Effector CD4-positive, alpha-beta T cell (primary cell): ENCODE results near the gene KDM4C.

Experiments
- DNase-seq: peaks from one replicate; pipeline ENCODE4 v3.0.0-alpha.2; 2020

KDM4C gene

DNA sequence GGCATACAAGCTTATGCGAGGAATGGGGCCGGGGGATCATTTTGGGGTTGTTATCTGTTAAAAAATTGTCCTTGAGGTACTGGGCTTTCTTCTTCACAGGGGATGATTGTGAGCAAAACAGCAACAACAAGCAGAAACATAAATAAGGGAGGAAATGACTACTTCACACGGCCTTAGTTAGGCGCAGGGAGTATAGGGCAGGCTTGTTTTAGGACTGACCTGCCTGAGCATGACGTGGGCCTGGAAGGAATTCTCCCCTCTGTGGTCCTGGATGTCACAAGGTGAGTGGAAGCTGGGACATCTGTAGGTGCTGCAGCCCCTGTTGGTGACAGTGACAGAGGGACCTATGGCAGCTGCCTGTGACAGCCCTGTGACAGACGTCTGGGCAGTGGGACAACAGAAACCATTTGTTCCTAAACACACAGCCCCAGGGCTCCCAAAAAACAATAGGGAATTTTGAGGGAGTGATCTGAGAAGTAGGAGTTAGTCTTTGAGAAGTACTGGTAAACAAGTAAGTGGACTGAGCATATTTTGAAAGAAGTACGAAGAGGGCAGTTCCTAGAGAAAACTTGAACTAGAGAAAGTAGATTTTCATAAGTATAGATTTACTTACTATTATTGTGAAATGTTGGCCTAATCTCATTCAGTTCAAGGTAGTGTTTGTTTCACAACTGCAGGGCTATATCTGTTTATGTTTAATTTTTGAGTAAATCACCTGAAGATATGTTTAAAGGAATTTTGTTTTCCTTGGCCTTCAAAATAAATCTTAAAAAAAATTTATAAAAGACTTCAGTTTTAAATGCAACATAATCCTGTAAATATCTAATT lies 113.1 kb downstream of the KDM4C start:
- DNase-seq = no peak

DNA sequence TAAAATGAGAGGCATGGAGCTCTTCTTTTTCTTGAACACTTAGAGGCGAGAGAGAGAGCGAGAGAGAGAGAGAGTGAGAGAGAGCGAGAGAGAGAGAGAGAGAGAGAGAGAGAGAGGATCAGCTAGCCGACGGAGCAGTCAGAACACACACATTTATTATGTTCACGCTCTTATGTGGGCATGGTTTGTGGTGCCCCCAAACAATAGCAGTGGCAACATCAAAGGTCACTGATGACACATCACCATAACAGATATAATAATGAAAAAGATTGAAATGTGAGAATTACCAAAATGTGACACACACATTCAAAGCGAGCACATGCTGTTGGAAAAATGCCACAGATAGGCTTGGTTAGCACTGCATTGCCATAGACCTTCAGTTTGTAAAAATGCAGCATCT lies 116.1 kb downstream of the KDM4C start:
- DNase-seq = no peak

DNA sequence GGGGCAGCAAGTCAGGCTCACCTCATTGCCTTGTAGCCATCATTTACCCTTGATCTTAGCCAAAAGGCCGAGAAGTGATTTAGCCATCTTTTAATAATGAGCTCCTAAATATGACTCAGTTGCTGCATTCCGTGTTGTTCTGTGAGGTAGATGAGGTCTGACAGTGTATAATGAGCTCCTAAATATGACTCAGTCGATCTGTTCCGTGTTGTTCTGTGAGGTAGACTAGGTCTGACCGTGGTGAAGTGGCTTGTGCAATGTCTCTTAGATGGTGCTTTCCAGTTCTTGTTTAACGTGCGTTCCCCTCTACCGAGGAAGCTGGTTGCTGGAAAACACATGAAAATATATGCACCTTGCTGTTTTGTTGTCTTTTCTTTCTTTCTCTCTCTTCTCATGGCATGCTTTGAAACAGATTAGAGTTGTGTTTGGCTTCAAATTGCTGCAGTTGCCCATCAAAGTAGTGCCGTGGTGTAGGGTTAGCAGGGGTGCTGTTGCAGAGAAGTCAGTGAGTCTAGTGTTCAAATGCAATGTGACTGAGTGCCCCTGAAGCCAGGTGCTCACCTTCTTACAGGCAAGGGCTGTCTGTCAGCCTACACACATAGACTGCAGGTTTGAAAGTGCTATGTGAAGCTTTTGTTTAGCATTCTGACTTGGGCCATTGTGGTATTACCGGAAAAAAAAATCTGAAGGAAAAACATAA lies 118.6 kb downstream of the KDM4C start:
- DNase-seq = no peak

DNA sequence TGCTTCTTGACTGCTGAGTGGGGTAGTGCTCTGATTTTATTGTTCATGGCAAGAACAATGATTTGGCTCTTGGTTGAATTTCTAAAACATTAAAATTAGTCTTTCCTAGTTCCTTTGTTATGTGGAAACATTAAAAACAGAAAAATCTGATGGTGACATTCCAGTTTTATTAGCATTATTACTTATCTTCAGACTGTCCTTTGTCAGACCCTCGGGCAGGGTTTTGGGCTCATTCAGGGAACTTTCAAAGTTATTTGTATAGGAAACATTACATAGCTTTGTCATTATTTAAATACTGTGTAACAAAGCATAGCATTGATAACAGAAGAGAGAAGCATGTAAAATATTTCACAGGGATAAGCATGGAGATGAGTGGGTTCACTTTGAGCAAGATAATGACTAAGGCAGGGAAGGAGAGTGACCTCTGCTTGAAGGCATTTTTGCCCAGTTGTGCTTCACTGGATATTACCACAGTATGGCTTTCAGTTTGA lies 119.9 kb downstream of the KDM4C start:
- no peak for DNase-seq

DNA sequence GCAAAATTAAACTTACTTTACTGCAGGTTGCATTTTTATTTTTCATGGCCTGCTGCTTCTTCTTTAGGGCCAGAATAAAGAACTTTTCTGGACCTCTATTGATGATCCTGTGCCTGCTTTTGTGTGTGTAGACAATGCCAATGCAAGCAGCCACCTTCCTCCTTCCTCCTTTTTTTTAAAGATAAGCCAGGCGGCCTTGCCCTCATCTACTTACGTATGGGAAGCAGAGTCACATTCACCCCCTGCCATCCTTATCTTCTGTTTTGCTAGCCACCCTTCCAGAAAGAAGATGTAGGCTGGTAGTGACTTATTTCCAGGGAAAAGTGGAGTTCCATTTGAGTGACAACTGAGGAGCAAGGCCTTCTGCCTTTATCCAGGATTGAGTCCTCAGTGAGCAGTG lies 122.9 kb downstream of the KDM4C start:
- DNase-seq = no peak

DNA sequence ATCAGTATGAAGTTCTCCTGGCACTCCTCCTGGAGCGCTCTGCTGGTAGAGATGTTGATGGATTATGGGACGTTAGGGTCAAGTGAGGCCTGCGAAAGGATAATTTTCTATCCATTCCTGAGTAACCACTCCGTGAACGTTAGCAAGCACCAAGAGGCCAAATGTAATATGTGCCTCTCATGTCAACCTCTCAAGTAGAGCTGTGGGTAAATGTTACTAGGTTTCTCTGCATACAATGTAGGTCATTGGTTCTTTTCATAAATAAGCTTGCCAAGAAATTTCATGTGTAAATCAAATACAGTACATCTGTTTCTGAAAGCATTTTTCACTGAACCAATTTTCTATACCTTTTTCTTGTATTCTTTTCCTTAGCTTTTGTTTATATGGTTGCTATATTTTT lies 126.3 kb downstream of the KDM4C start:
- DNase-seq = no peak

DNA sequence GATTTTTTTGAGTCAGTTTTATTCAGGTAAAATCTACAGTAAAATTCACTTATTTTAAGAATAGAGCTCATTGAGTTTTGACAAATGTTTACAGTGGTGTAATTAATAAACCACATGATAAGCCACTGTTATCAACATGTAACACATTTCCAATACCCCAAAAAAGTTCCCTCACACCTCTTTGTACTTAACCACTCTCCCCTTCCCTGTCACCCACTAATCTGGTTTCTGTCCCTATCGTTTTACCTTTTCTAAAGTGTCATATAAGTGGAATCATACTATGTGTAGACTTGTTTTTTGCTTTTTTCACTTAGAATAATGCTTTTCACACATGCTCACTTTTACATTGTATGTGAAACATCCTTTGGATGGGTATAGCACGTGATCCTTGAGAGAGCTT lies 127.2 kb downstream of the KDM4C start:
- DNase-seq = no peak

DNA sequence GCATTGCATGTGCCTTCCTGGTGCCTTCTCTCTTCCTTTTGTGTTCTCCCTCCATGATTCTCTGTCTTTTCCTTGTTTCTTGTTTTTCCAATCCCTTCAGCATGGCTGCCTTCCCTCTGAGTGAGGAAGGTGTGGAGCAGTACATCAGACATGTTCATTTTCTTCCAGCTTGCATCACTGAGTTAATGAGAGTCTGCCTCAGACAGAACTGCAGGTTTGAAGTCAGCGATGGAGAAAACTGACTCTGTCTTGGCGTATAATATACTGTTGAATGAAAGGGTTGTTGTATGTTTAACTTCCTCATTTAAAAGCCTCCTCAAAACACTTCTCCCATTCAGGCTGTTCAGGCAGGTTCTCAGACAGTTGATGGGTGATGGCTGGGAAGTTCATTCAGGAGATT lies 129.3 kb downstream of the KDM4C start:
- DNase-seq = no peak

DNA sequence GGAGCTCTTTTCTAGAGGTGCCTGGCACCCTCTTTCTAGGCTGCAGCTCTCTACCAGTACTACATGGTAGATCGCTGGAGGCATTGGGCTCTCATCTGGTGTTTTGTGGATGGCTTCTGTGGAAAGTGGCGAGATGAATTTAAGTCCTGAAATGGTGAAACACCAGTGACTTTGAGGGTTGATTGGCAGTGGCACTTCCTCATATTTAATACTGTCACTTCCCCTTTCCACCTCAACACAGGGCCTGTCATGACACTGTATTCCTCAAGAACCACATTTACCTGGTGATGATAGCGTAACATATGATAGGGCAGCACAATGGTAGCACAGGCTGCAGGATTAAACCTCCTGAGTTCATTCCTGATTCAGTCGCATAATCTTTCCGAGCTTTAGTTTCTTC lies 132.1 kb downstream of the KDM4C start:
- DNase-seq = no peak

DNA sequence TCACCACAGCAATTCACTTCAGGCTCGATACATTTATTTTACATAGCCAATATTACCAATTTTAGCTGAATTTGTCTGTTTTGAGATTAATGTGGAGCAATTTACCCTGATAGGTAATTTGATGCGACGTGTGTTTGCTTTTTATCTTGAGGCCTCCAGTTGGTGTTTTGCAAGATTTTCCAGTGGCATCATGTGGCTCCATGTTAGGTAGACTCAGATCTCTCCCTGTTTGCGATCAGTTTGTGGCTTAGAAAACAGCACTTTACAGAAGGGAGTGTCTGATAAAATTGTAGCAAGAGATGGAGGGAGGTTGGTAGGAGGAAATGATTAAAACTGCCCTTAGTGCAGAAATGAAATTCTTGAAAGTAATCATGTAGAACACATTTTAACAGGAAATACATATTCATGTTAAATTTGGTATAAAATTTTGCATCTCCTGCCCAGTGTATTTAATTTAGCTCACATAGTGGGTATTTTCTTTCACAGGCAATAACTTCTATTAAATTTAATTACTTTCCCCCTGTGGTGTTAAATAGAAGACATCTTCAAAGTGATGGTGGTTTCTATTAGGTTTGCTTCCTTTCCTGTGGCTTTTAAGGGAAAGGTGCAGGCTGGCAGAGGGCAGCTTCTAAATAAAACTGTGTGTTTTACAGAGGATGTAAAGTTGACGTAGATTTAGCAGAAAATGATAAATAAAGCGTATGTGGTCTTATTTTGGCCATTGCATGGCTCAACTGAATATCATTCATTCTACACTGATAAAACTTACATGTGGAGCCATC lies 135.8 kb downstream of the KDM4C start:
- DNase-seq = no peak

DNA sequence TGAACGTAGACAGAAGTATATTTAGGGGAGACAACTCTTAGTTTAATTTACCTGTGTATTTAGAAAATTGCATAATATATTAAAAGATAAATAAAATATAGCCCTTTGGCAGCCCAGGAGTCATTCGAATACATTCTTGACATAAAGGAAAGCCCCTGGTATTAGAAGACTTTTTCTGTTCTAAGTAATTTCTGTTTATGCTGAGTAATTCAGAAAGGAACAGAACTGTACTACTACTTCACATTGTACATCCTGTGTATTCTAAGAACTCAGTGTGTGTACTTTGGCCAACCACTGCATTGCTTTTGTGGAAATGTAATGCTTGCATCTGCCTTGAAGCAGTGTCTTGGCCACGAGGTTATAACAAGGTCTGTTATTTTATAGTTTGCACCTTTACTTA lies 136.4 kb downstream of the KDM4C start:
- no peak for DNase-seq

DNA sequence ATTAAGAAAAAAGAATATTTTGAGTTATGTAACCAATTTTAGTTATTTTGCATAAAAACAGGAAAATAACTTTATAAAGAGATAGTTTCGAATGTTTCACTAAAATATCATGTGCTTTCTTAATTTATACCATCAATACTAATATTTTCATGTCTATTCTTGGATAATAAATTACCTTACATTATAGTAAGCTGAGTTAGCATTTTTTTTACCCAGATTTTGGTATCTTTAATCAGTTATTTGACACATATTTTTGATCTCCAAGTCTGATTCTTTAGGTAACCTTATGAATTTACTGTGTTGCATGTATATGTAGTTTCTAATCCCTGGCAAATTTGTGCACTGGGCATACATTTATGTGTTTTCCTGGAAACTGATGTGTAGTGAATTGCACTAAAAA lies 138.0 kb downstream of the KDM4C start:
- DNase-seq = no peak

DNA sequence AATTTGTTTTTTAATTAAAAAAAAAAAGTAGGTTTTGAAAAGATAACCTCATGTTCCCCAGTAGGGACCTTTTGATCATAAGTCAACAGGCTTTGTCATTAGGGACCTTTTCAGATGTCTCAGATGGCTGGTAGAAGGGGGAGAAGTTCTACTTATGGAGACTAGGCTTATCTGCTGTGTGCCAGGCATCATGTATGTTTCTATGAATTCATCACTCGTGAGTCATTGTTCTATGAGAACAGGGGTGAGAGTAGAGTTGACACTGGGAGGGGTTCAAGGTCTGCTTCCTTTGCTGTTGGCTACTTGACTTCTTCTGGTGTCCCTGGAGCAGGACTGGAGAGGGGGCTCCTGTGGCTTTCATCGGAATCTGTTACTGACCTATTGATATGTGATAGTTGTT lies 138.8 kb downstream of the KDM4C start:
- DNase-seq = no peak

DNA sequence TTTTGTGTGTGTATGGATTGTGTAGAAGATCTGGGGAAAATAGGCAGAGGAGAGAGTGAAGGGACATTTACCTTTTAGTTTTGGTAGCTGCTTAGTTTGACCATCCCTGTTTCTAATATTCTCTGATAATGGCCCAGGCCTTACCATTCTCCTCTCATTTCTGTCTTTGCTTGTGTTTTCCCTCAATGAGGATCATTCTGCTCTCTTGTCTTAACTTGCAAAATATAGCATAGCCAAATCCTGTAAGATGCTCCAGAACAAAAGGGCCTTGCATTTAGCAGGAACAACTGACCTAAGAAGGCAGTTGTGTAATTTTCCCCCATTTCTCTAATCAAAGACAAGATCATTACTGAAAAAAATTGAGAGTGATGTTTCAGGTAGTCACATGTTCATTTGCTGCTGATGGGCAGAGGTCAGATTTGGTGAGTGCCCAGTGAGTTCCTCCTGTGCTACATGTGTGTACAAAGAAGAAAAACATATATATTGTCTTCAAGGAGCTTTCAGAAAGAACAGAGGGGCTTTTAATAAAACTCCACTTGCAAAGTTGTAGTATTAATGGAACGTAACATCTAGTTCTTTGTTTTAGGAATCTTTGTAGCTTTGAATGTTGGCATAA lies 139.5 kb downstream of the KDM4C start:
- no peak for DNase-seq

DNA sequence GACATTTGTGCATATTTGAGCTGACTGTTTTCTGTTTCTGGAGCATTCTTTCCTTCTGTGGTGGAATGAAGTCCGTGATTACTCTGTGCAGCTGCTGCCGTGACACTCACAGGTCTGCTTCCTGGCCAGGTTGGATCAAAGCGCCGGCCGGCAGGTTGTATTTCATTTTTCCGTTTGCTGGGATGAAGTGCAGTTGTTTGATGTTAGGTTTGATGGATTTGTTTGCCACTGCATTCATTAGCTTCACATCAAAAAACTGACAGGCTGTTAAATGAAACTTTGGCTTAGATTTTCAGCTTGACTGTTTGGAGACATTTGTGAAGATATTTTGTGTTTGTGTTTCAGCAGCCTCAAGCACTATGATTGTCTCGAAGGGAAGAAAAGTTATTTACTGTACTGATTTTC lies 140.1 kb downstream of the KDM4C start:
- no peak for DNase-seq

DNA sequence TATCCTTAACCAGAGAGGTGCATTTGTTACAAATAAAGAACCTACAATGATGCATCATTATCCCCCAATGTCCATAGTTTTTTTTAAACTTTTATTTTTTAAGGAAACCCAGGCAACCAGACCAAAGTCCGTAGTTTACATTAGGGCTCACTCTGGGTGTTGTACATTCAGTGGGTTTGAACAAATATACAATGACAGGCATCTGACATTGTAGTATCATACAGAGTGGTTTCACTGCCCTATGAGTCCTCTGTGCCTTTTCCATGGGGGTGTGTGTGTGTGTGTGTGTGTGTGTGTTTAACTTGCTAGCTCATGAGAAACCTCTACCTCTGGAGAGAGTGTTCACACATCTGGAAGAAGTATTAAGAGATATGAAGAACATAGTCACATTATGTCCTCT lies 141.5 kb downstream of the KDM4C start:
- no peak for DNase-seq

DNA sequence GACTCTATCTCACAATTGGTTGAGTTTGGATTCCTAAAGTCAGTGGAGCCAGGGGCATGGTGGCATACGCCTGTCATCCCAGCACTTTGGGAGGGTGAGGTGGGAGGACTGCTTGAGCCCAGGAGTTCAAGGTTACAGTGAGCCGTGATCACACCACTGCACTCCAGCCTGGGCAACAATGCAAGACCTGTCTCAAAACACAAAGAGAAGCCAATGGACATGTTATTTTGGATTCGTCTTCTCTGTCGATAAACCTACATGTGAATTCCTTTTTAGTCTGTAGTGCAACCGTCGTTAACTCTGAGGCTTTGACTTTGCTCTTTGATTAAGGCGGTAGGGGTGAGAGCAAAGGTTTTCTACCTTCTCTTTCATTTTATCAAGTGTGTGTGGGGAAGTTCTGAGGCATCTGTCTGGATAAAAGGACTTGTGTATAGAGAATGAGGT lies 142.7 kb downstream of the KDM4C start:
- no peak for DNase-seq

DNA sequence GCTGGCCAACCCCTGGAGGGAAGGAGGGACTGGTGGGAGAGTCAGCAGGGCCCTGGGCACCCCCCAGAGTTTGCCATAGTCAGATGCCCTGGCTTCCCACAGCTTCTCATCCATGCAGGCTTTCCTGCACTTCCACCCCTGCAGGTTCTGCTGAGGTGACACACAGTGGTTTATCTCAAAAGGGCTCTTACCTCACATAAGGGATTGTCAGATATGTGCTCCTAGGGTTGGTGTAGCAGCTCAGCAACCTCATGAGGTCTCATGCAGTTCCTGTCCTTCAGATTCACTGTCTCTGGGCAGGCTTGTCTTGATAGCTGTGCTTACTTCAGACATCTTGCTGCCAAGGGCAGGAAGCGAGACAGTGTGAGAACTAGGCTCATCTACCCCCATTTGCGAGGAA lies 143.4 kb downstream of the KDM4C start:
- no peak for DNase-seq

DNA sequence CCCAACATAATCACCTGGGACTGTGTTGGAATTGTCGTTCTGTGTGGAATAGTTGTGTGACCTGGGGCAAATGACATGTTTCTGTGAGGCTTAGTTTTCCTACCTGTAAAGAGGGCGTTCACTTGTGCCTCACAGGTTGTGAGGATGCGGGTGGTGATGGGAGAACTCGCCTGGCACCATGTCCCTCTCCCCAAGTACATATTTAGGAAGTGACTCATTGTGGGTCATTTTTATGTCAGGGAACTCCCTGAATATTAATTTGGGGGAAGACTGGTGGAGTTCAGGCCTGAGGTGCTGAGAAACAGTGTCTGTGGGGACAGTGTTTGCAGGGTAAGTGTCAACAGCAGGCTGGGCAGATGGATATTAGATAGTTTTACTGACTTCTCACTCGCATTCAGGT lies 144.7 kb downstream of the KDM4C start:
- DNase-seq = no peak

DNA sequence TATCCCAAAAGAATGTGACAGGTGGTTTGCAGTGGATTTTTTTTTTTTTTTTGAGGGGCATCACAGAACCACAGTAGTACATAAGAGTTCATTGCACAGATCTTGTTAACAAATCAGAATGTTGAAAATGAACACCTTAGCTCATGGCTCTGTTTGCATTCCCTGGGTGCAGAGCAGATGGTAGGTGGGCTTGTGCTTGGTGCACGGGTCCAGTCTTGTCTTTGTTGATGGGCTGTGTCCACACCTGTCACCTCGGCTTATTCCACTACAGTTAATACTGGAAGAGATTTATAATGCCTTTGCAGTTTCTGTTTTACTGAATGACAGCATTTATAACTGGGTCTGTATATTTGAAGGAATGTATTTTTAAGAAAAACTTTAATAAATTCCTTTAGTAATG lies 146.6 kb downstream of the KDM4C start:
- no peak for DNase-seq

DNA sequence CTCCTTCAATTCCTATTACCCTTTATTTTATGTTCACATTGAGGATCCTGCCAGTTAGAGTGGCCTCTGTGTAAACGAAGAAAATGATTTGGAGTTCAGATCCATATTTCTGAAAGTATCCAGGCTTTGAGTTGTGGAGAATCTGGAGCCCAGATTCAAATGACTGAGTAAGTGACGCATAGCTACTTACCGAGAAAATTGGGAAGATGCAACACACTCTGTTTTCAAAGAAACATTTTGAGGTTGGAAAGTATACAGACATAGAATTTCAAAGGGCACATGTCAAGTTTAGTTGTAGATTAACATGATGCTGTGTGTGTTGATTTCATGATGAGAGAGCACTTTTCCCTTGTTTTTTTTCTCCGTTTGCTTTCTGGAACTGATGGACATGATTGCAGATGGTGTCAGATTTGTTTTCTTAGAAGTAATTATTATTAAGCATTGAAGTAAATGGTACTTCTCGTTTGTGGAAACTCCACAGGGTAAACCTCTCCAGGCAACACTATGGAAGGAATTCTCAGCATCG lies 148.1 kb downstream of the KDM4C start:
- no peak for DNase-seq

DNA sequence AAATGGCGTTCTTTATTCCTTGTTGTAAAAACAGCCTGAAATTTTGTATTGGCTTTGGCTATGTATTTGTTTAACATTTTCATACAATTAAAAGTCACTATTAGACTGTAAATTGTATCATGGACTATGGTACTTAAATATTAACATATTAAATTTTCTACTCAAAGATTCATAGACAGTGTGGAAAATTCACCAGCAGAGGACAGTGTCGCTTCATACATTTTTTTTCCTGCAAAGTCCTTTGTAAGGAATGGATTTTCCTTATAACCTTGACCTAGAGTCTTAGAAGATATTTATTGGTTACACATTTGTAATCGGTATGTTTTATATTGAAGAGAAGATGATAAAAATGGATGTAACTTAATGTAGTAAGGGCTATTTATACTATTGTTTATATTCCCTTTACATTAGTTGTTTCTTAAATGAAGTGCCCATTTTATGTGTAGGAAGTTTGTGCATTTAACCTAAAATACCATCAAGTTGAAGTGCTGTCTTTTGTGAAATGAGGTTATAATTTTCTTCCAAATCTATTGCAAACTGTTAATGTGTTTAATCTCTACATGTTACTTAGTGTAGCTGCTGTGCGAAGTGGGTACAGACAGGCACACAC lies 150.1 kb downstream of the KDM4C start:
- no peak for DNase-seq
